SK-N-SH treated with all-trans-retinoic acid at 6 μM for 48 hours (cell line): ENCODE measurements around the gene OAS2.

Experiments
- ARNTL ChIP-seq: fragments of 450-650 bp; formaldehyde crosslinking; IDR thresholded peaks from 2 replicates; pipeline ENCODE4 v1.5.0; 2020; ENCODE audit warnings: low read depth, mild to moderate bottlenecking, moderate library complexity, borderline replicate concordance
- CREB5 ChIP-seq: fragments of 250-450 bp; sonication (Bioruptor Pico); IDR thresholded peaks from 2 replicates; pipeline ENCODE4 v1.5.1; 2020; ENCODE audit warnings: low read depth, mild to moderate bottlenecking, moderate library complexity
- CSDC2 ChIP-seq: fragments of 250-450 bp; sonication (Bioruptor Pico); IDR thresholded peaks from 2 replicates; pipeline ENCODE4 v1.5.0; 2020; ENCODE audit warnings: mild to moderate bottlenecking, moderate library complexity
- GLIS3 ChIP-seq: fragments of 250-450 bp; sonication (Bioruptor Pico); IDR thresholded peaks from 2 replicates; pipeline ENCODE4 v1.5.0; 2020; ENCODE audit warnings: mild to moderate bottlenecking, moderate library complexity
- ISL1 ChIP-seq: fragments of 250-450 bp; sonication (Bioruptor Pico); IDR thresholded peaks from 2 replicates; pipeline ENCODE4 v2.1.2; 2022; ENCODE audit warnings: mild to moderate bottlenecking, moderate library complexity
- PATZ1 ChIP-seq: fragments of 250-450 bp; sonication (Bioruptor Pico); IDR thresholded peaks from 2 replicates; pipeline ENCODE4 v1.8.0; 2020; ENCODE audit warnings: mild to moderate bottlenecking, moderate library complexity, borderline replicate concordance
- RARB ChIP-seq: fragments of 250-450 bp; sonication (Bioruptor Pico); IDR thresholded peaks from 2 replicates; pipeline ENCODE4 v1.8.0; 2021; ENCODE audit warnings: mild to moderate bottlenecking, moderate library complexity
- TCF4 ChIP-seq: fragments of 250-450 bp; sonication (Bioruptor Pico); IDR thresholded peaks from 2 replicates; pipeline ENCODE4 v1.8.0; 2021; ENCODE audit warnings: mild to moderate bottlenecking, moderate library complexity, borderline replicate concordance
- TOX ChIP-seq: fragments of 250-450 bp; sonication (Bioruptor Pico); IDR thresholded peaks from 2 replicates; pipeline ENCODE4 v1.8.0; 2021; ENCODE audit warnings: mild to moderate bottlenecking, moderate library complexity, borderline replicate concordance
- TSHZ2 ChIP-seq: fragments of 250-450 bp; sonication (Bioruptor Pico); IDR thresholded peaks from 2 replicates; pipeline ENCODE4 v1.5.0; 2020; ENCODE audit warnings: mild to moderate bottlenecking, moderate library complexity
- ZC3H10 ChIP-seq: fragments of 250-450 bp; sonication (Bioruptor Pico); IDR thresholded peaks from 2 replicates; pipeline ENCODE4 v1.5.1; 2021; ENCODE audit warnings: mild to moderate bottlenecking, moderate library complexity
- ZNF565 ChIP-seq: fragments of 450-650 bp; formaldehyde crosslinking; conservative IDR thresholded peaks from 2 replicates; pipeline ENCODE4 v1.5.0; 2020; ENCODE audit warnings: low read depth, mild to moderate bottlenecking, moderate library complexity
- ZNF8 ChIP-seq: fragments of 450-650 bp; formaldehyde crosslinking; IDR thresholded peaks from 2 replicates; pipeline ENCODE4 v1.5.0; 2020; ENCODE audit warnings: mild to moderate bottlenecking, moderate library complexity
- TF ChIP-seq, protein P1 (sequence below): fragments of 250-450 bp; sonication (Bioruptor Pico); IDR thresholded peaks from 2 replicates; pipeline ENCODE4 v1.8.0; 2021; ENCODE audit warnings: low read depth, mild to moderate bottlenecking, moderate library complexity, borderline replicate concordance

- TF ChIP-seq CREB5 (no peak), PATZ1 (CRISPR knock-in tag) (no peak), ISL1 (CRISPR knock-in tag) (no peak), ZNF8 (CRISPR knock-in tag) (no peak), ARNTL (no peak), TCF4 (no peak), GLIS3 (CRISPR knock-in tag) (no peak), TOX (CRISPR knock-in tag) (no peak), TSHZ2 (CRISPR knock-in tag) (no peak), CSDC2 (CRISPR knock-in tag) (no peak), ZC3H10 (no peak), ZNF565 (CRISPR knock-in tag) (no peak), RARB (no peak)
- TF ChIP-seq, protein P1, sequence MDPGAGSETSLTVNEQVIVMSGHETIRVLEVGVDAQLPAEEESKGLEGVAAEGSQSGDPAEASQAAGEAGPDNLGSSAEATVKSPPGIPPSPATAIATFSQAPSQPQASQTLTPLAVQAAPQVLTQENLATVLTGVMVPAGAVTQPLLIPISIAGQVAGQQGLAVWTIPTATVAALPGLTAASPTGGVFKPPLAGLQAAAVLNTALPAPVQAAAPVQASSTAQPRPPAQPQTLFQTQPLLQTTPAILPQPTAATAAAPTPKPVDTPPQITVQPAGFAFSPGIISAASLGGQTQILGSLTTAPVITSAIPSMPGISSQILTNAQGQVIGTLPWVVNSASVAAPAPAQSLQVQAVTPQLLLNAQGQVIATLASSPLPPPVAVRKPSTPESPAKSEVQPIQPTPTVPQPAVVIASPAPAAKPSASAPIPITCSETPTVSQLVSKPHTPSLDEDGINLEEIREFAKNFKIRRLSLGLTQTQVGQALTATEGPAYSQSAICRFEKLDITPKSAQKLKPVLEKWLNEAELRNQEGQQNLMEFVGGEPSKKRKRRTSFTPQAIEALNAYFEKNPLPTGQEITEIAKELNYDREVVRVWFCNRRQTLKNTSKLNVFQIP (CRISPR knock-in tag): no peak
Measured at GRCh38 chr12:113000433-113000832, 22.1 kb downstream of the OAS2 start.
